ENCODE data around the gene CYTH1. TPM values are rescaled to one million over a fixed set of nuclear protein-coding genes. Genes with fewer than 3 reads are reported as not detected.
"Not testable (repeated sequence)": the region's sequence is repeated elsewhere in the genome, so short reads cannot be mapped to it uniquely, and the experiment has no call there.

CYTH1 gene
- polyA plus RNA-seq, 1 experiment = 12.8 TPM

DNA sequence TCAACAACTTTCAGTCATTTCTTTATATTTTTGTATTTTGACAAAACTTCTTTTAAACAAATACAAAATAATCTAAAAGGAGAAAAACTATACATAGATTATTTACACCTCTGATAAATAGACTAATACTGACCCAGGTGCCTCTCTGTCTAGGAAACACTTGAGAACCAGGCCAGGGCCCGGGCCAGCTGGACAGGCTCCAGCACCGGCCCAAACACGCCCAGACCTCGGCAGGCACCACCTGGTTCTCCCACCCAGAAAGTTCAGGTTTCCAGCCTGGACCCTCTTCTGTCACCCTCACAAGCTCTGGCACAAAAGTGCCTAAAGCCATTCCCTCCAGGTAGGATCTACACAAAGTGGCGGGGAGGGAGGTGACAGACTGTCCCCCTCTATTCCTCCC, 107.9 kb downstream of the CYTH1 start:
- Histone ChIP-seq H3K27me3 (ENCODE audit: control insufficient read depth, insufficient read depth, low read length) (no peaks in the 10 kb centered on the region), H3K36me3 (ENCODE audit: control insufficient read depth, insufficient read depth, low read length) (peaks cover 7% of the 10 kb centered on the region), H3K4me3 (ENCODE audit: low read depth, low read length) (no peak overlapping the region)
- no peak for DNase-seq (ENCODE audit: low read depth)
- CTCF ChIA-PET = no interaction called here
- POLR2A ChIA-PET = no interaction called here
- TF ChIP-seq, protein P1, sequence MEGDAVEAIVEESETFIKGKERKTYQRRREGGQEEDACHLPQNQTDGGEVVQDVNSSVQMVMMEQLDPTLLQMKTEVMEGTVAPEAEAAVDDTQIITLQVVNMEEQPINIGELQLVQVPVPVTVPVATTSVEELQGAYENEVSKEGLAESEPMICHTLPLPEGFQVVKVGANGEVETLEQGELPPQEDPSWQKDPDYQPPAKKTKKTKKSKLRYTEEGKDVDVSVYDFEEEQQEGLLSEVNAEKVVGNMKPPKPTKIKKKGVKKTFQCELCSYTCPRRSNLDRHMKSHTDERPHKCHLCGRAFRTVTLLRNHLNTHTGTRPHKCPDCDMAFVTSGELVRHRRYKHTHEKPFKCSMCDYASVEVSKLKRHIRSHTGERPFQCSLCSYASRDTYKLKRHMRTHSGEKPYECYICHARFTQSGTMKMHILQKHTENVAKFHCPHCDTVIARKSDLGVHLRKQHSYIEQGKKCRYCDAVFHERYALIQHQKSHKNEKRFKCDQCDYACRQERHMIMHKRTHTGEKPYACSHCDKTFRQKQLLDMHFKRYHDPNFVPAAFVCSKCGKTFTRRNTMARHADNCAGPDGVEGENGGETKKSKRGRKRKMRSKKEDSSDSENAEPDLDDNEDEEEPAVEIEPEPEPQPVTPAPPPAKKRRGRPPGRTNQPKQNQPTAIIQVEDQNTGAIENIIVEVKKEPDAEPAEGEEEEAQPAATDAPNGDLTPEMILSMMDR (IDR thresholded peaks at IDR 0.05; ENCODE audit: insufficient read depth, low read depth, low read length) = no peak

DNA sequence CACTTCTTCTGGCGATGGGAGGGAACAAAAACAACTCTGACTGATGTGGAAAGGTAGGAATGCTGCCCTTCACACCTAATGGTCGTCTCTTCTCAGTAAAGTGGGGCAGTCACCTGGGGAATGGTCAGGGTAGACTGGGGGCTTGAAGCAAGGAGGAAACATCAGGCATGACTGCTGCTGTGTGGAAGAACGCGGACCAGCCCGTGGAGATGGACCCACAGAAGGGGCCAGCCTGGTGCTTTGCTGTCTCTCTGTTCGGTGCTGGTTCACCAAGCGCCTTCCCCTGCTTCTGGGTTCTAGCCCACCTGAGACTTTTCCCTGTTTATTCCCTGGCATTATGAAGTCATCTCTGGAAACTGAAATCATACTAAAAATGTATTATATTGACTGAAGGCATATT, 108.7 kb downstream of the CYTH1 start:
- Histone ChIP-seq H3K27me3 (ENCODE audit: control insufficient read depth, insufficient read depth, low read length) (no peaks in the 10 kb centered on the region), H3K4me3 (ENCODE audit: low read depth, low read length) (no peak overlapping the region), H3K36me3 (ENCODE audit: control insufficient read depth, insufficient read depth, low read length) (peaks cover 7% of the 10 kb centered on the region)
- no peak for DNase-seq (ENCODE audit: low read depth)
- POLR2A ChIA-PET = no interaction called here
- TF ChIP-seq, protein P1 (IDR thresholded peaks at IDR 0.05; ENCODE audit: insufficient read depth, low read depth, low read length) = no peak
- CTCF ChIA-PET = interaction anchor here (1.0 kb wide), 1 partner anchor 39 kb away, joined by 3 read pairs; no protein-coding TSS in a partner anchor

DNA sequence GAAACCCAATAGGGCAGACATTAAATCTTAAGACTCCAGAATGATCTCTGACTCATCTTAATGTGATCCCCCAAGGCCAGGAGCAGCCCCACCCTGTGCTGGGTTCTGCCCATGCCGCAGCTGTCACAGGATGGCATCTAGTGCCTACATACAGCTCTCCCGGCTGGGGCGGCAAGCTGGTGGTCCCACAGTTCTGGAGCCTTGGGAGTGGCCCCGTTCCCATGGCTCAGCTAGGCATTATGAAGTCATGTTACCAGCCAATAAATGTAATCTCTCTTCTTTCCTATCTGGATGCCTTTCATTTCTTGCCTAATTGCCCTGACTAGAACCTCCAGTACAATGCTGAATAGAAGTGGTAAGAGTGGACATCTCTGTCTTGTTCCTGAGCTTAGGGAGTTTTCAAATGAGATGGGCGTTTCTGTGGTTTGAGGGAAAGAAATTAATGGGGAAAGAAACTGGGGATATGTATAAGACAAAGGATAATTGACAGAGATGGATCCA, 109.2 kb downstream of the CYTH1 start:
- TF ChIP-seq, protein P1 (IDR thresholded peaks at IDR 0.05; ENCODE audit: insufficient read depth, low read depth, low read length) = no peak
- peaks cover 7% of the 10 kb centered on the region for H3K36me3 ChIP-seq (ENCODE audit: control insufficient read depth, insufficient read depth, low read length)
- H3K4me3 ChIP-seq (ENCODE audit: low read depth, low read length) = no peak overlapping the region
- DNase-seq (ENCODE audit: low read depth) = no peak
- POLR2A ChIA-PET = no interaction called here
- CTCF ChIA-PET = interaction anchor here (0.7 to 1.0 kb wide), 2 partner anchors 40 to 664 kb away, joined by 3 read pairs; no protein-coding TSS in a partner anchor
- H3K27me3 ChIP-seq (ENCODE audit: control insufficient read depth, insufficient read depth, low read length) = no peaks in the 10 kb centered on the region

DNA sequence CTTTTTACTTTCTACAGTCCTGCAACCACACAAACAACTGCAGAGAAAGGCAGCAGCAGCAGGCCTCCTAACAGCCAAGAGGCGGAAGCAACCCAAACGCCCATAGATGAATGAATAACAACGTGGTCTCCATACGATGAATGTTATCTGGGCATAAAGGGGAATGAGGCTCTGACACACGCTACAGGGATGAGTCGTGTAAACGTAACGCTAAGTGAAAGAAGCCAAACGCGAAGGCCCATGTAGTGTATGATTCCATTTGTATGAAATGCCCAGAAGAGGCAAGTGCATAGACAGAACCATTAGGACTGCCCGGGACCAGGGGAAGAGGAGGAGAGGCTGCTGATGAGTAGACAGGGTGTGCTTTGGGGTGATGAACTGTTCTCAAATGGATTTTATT, 110.1 kb downstream of the CYTH1 start:
- POLR2A ChIA-PET = interaction anchor here (0.6 kb wide), 1 partner anchor 10 kb away, joined by 3 read pairs; no protein-coding TSS in a partner anchor
- H3K27me3 ChIP-seq (ENCODE audit: control insufficient read depth, insufficient read depth, low read length) = no peaks in the 10 kb centered on the region
- TF ChIP-seq, protein P1 (IDR thresholded peaks at IDR 0.05; ENCODE audit: insufficient read depth, low read depth, low read length) = no peak
- no peak for DNase-seq (ENCODE audit: low read depth)
- H3K4me3 ChIP-seq (ENCODE audit: low read depth, low read length) = no peak overlapping the region
- CTCF ChIA-PET = interaction anchor here (0.7 kb wide), 1 partner anchor 663 kb away, joined by 3 read pairs; no protein-coding TSS in a partner anchor
- peaks cover 7% of the 10 kb centered on the region for H3K36me3 ChIP-seq (ENCODE audit: control insufficient read depth, insufficient read depth, low read length)

DNA sequence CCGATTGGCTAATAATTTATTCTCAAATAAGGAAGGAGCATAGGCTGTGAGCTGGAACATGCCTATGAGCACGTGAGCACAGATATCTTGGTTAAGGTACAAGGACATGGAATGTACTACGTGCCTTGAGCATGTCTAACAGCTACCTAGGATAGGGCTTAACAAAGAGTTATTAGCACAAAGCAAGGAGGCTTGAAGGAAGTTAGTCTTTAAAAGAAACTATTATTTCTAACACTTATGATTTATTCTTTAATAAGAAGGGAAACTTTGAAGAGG, 110.4 kb downstream of the CYTH1 start:
- DNase-seq (ENCODE audit: low read depth); POLR2A ChIA-PET; CTCF ChIA-PET; H3K27me3 ChIP-seq (ENCODE audit: control insufficient read depth, insufficient read depth, low read length); H3K36me3 ChIP-seq (ENCODE audit: control insufficient read depth, insufficient read depth, low read length); H3K4me3 ChIP-seq (ENCODE audit: low read depth, low read length): not testable (repeated sequence)
